Prostate gland (tissue), 2 donors: ENCODE data around the gene RNF126. TPM values are rescaled to one million over a fixed set of nuclear protein-coding genes. Genes with fewer than 3 reads are reported as not detected.

ENCODE experiments used
- DNase-seq: peaks from one replicate; pipeline ENCODE4 v3.0.0-alpha.2; 2019; ENCODE audit warnings: low spot score
- H3K27ac ChIP-seq, 2 donors: fragments of 200-600 bp; sonication (generic); 2 replicates each; pipeline ENCODE4 v1.5.1; 2017 to 2019
- H3K27me3 ChIP-seq: fragments of 200-600 bp; sonication (generic); replicated peaks from 2 replicates; pipeline ENCODE4 v1.5.1; 2019; ENCODE audit not compliant: insufficient read depth
- H3K36me3 ChIP-seq, 2 donors: fragments of 200-600 bp; sonication (generic); 1 replicate in 1 of 2; 2 replicates in 1 of 2; pipeline versions ENCODE4 v1.5.1 to v1.8.1; 2017 to 2019
- H3K4me1 ChIP-seq: fragments of 200-600 bp; sonication (generic); replicated peaks from 2 replicates; pipeline ENCODE4 v1.5.1; 2019
- H3K4me3 ChIP-seq, 2 donors: fragments of 200-600 bp; sonication (generic); 2 replicates each; pipeline ENCODE4 v1.5.1; 2017 to 2019
- H3K9me3 ChIP-seq: fragments of 200-600 bp; sonication (generic); 2 replicates; pipeline ENCODE4 v1.5.1; 2017
- POLR2A ChIP-seq: fragments of 450-650 bp; IDR thresholded peaks from one replicate; pipeline ENCODE4 v1.6.1; 2016; ENCODE audit warnings: antibody characterized with exemption, mild to moderate bottlenecking
- POLR2AphosphoS5 ChIP-seq: sonication (generic); formaldehyde crosslinking; IDR thresholded peaks from one replicate; pipeline ENCODE4 v1.6.1; 2017; ENCODE audit warnings: antibody characterized with exemption
- WGBS: methylation state at CpG from one replicate; pipeline ENCODE4 v1.1.5; 2018; 5-methylcytosine and 5-hydroxymethylcytosine counted together
- intact Hi-C: fragments of 100-400 bp; cut with DNase I; formaldehyde crosslinking; loops from one replicate; pipeline ENCODE4 v1.14.2; 2022
- total RNA-seq, 2 donors: library from RNA; depleted of rRNA; stranded (reverse); fragments of >200 nt; gene quantifications; one replicate each; pipeline ENCODE4 v1.1.0, GENCODE V29; 2016
- TF ChIP-seq, protein P1 (sequence below), 4 experiments: fragments of 200-600 bp in 2 of 4; fragments of 450-650 bp in 2 of 4; sonication (generic) in 2 of 4; IDR thresholded peaks; 1 replicate in 3 of 4; 2 replicates in 1 of 4; pipeline ENCODE4 v1.5.1; 2016 to 2019; ENCODE audit warnings: antibody characterized with exemption in 4 of 4, mild to moderate bottlenecking in 2 of 4, moderate library complexity in 2 of 4

RNF126 gene
- total RNA-seq, 2 donors from 2014 or later = 70.7 to 109 TPM

DNA sequence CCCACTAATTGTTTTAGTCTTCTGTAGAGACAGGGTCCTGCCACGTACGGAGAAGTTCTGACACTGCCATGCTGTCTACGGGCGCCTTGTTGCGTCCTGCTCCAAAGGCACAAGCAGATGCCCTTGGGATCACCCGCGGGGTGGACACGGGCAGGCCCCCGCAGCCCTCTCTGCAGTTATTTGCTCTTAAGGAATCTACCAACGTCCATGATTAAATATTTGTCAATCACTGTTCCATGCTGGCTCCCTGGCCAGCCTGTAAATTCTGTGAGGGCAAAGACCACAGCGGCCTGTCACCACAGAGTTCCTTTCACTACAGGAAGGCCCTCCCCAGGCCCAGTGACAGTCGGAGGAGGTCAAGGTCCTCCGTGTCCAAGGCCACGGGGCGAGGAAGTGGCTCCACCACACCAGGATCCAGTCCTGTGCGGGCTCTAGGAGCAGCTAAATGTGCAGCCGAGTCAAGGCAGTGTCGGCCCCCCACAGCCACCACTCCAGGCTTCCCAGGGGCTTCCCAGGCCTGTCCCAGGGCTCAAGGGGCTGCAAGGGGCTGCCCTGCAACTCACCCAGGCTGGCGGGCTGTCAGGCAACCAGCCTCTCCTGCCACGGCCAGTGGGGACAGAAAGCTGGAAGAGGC is 2.1 kb downstream of the RNF126 start:
- 36% methylated on average over 19 of the region's 20 CpGs for WGBS
- H3K4me3 ChIP-seq = peak overlapping the region; percentile 96 to 97
- DNase-seq = no peak
- no peaks in the 10 kb centered on the region for H3K36me3 ChIP-seq
- peak overlapping the region; percentile 69 to 90 for H3K27ac ChIP-seq
- H3K4me1 ChIP-seq = peaks cover 31% of the 10 kb centered on the region
- H3K9me3 ChIP-seq = no peaks in the 10 kb centered on the region
- TF ChIP-seq POLR2A (no peak), POLR2AphosphoS5 (no peak)
- TF ChIP-seq, protein P1, sequence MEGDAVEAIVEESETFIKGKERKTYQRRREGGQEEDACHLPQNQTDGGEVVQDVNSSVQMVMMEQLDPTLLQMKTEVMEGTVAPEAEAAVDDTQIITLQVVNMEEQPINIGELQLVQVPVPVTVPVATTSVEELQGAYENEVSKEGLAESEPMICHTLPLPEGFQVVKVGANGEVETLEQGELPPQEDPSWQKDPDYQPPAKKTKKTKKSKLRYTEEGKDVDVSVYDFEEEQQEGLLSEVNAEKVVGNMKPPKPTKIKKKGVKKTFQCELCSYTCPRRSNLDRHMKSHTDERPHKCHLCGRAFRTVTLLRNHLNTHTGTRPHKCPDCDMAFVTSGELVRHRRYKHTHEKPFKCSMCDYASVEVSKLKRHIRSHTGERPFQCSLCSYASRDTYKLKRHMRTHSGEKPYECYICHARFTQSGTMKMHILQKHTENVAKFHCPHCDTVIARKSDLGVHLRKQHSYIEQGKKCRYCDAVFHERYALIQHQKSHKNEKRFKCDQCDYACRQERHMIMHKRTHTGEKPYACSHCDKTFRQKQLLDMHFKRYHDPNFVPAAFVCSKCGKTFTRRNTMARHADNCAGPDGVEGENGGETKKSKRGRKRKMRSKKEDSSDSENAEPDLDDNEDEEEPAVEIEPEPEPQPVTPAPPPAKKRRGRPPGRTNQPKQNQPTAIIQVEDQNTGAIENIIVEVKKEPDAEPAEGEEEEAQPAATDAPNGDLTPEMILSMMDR (IDR thresholded peaks at IDR 0.05) = no peak
- H3K27me3 ChIP-seq = no peaks in the 10 kb centered on the region
- intact Hi-C loops = loop anchor here (10.0 kb wide), 1 partner anchor 324 kb away; the partner anchor contains the start of gene WDR18

DNA sequence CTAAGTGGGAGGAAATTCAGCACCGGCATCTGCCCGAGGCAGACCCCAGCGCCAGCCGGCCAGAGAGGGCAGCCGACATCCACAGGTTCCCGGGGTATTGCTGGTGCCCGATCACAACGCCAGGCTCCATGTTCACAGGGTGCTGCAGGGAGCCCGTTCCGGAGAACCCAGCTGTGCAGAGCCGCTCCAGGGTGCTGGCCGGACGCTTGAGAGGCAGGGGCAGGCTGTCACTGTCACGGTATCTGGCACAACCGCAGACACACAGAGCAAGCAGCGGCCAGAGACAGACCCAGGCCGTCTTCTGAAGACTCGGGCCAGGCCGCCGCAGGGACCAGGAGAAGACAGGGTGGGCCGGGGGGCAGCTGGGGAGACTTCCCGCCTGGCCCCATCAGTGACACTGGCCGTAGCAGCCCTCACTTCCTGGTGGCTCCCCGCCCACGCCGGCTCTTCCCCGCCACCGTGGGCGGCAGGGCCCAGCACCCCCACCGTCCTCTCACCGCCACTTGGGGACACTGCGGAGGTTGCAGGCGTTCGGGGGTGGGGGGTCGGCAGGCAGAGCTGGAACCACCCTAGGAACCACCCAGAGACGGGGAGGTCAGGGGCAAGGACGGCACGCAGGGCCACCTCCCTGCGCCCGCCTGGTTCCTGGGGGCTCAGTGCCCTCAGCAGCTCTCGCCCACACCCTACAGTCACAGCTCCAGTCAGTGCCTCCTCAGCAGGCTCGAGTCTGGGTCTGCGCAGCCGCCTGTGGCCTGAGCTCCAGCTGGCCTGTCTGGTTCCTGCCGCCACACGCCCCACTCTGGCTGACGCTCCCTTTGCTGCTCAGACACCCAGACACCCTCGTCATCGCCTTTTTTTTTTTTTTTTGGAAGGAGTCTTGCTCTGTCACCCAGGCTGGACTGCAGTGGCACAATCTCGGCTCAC is 3.8 kb downstream of the RNF126 start:
- Histone ChIP-seq H3K4me3 (no peak overlapping the region), H3K4me1 (peaks cover 31% of the 10 kb centered on the region), H3K27ac (peak overlapping the region; percentile 69 to 90), H3K9me3 (no peaks in the 10 kb centered on the region), H3K36me3 (no peaks in the 10 kb centered on the region), H3K27me3 (no peaks in the 10 kb centered on the region)
- intact Hi-C loops = no loop called here
- DNase-seq = peak; percentile 79
- 68% methylated on average over 28 of the region's 50 CpGs for WGBS
- TF ChIP-seq, protein P1 (IDR thresholded peaks at IDR 0.05) = no peak
- TF ChIP-seq POLR2A = no peak
- TF ChIP-seq POLR2AphosphoS5 = peak; percentile 69

DNA sequence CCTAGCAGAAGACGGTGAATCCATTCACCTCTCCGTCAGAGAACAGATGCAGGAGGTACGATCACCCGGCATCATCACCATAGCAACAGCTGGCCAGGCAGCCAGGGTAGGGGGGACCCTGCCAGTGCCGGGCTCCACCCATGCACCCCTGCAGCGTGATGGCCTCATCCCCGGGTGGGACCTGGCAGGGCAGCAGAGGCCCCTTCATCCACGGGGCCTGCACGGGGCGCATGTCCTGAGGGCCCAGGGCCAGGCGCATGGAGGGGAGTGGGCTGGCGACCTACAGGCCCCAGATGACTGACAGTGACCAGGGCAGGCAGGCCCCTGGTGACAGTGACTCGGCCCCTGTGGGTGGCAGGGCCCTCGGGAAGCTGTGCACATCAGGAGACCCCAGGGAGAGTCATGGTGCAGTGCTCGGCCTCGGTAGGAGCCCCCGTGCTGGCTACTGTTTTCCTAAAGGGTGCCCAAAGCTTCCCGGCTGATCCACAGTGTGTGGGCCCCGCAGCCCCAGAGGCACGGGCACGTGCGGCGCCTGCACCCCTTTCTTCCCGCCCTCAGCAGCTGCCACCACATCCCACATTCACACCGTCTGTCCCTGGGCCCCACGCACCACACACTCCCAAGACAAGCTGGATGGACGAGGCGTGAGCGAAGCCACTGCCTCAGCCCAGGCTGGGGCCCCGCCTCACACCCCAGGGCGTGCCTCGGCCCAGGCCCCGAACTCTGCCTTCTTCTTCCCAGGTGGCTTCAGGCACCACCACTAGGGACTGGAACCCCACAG is 4.8 kb downstream of the RNF126 start:
- no peak overlapping the region for H3K4me3 ChIP-seq
- H3K27ac ChIP-seq = no peak overlapping the region
- no peaks in the 10 kb centered on the region for H3K36me3 ChIP-seq
- WGBS = 80% methylated on average over 31 of the region's 33 CpGs
- DNase-seq = no peak
- no peaks in the 10 kb centered on the region for H3K9me3 ChIP-seq
- H3K4me1 ChIP-seq = peaks cover 31% of the 10 kb centered on the region
- intact Hi-C loops = no loop called here
- no peaks in the 10 kb centered on the region for H3K27me3 ChIP-seq
- TF ChIP-seq, protein P1 (IDR thresholded peaks at IDR 0.05) = no peak
- TF ChIP-seq POLR2AphosphoS5 (no peak), POLR2A (no peak)

DNA sequence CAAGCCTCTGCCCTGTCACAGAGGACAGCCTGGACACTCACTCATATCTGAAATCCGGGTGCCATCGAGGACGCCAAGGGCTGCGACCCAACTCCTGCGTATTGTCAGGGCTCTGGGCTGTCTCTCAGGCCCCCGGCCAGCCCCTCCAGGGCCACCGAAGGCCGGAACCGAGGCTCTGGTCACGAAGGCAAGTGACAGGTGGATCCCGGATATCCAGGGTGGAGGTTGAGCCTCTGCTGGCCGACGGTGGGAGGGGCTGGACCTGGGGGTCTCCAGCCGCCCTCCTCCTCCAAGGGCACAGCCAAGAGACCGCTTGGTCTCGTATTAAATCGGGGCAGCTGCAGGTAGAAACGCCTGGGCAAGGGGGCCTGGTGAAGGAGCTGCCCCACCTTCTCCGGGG is 5.4 kb downstream of the RNF126 start:
- TF ChIP-seq POLR2AphosphoS5 (no peak), POLR2A (no peak)
- TF ChIP-seq, protein P1 (IDR thresholded peaks at IDR 0.05) = no peak
- peaks cover 31% of the 10 kb centered on the region for H3K4me1 ChIP-seq
- no peak overlapping the region for H3K27ac ChIP-seq
- H3K36me3 ChIP-seq = no peaks in the 10 kb centered on the region
- no peaks in the 10 kb centered on the region for H3K9me3 ChIP-seq
- no peaks in the 10 kb centered on the region for H3K27me3 ChIP-seq
- H3K4me3 ChIP-seq = no peak overlapping the region
- 88% methylated on average over 19 of the region's 19 CpGs for WGBS
- no peak for DNase-seq
- intact Hi-C loops = no loop called here
